Neuronal stem cell (in vitro differentiated cells): ENCODE results near the gene PLA2G1B.

Experiments
- DNase-seq: peaks from one replicate; pipeline ENCODE4 v3.0.0-alpha.2; 2013; ENCODE audit warnings: low spot score
- H2AFZ ChIP-seq: one replicate; pipeline ENCODE4 v1.6.1; 2013; ENCODE audit warnings: mild to moderate bottlenecking, low read length, inconsistent platforms
- H2AK5ac ChIP-seq: 2 replicates; pipeline ENCODE4 v1.6.1; 2013; ENCODE audit warnings: low read depth, mild to moderate bottlenecking, inconsistent platforms, low read length, moderate library complexity, mixed read lengths
- H2BK120ac ChIP-seq: 2 replicates; pipeline ENCODE4 v1.6.1; 2013; ENCODE audit warnings: low read depth, mild to moderate bottlenecking, inconsistent platforms, low read length, moderate library complexity, mixed read lengths
- H2BK12ac ChIP-seq: one replicate; pipeline ENCODE4 v1.6.1; 2013; ENCODE audit warnings: low read length, inconsistent platforms
- H2BK15ac ChIP-seq: 2 replicates; pipeline ENCODE4 v1.6.1; 2013; ENCODE audit warnings: mild to moderate bottlenecking, low read length, inconsistent platforms, mixed read lengths
- H2BK5ac ChIP-seq: one replicate; pipeline ENCODE4 v1.6.1; 2013; ENCODE audit warnings: inconsistent platforms, mild to moderate bottlenecking, low read length, moderate library complexity
- H3K14ac ChIP-seq: one replicate; pipeline ENCODE4 v1.6.1; 2013; ENCODE audit warnings: low read length, inconsistent platforms
- H3K18ac ChIP-seq: 2 replicates; pipeline ENCODE4 v1.6.1; 2013; ENCODE audit warnings: low read length, inconsistent platforms
- H3K23ac ChIP-seq: 2 replicates; pipeline ENCODE4 v1.6.1; 2013; ENCODE audit warnings: low read depth, mild to moderate bottlenecking, mixed read lengths, low read length, inconsistent platforms; ENCODE audit not compliant: poor library complexity
- H3K27ac ChIP-seq: replicated peaks from 3 replicates; pipeline ENCODE4 v1.5.1; 2013; ENCODE audit warnings: low read length, inconsistent platforms
- H3K27me3 ChIP-seq, 3 experiments: 2 replicates each; pipeline ENCODE4 v1.6.1; 2013; ENCODE audit warnings: low read length in 3 of 3, mild to moderate bottlenecking in 2 of 3, inconsistent platforms in 1 of 3, low read depth in 1 of 3, mixed read lengths in 1 of 3, moderate library complexity in 1 of 3; ENCODE audit not compliant: control insufficient read depth in 3 of 3, insufficient read depth in 3 of 3
- H3K36me3 ChIP-seq, 2 donors: replicated peaks in 1 of 2; 2 replicates each; pipeline ENCODE4 v1.6.1; 2013; ENCODE audit warnings: low read length in 2 of 2; ENCODE audit not compliant: control insufficient read depth in 2 of 2, insufficient read depth in 2 of 2
- H3K4ac ChIP-seq: 2 replicates; pipeline ENCODE4 v1.6.1; 2013; ENCODE audit warnings: inconsistent platforms, mild to moderate bottlenecking, low read length, moderate library complexity
- H3K4me1 ChIP-seq, 2 donors: 1 replicate in 1 of 2; 2 replicates in 1 of 2; pipeline ENCODE4 v1.6.1; 2013; ENCODE audit warnings: low read length in 2 of 2, low read depth in 1 of 2; ENCODE audit not compliant: control insufficient read depth in 2 of 2, insufficient read depth in 1 of 2
- H3K4me2 ChIP-seq: one replicate; pipeline ENCODE4 v1.6.1; 2013; ENCODE audit warnings: mild to moderate bottlenecking, low read length, inconsistent platforms; ENCODE audit not compliant: insufficient read depth, poor library complexity, severe bottlenecking
- H3K4me3 ChIP-seq, 2 donors: 2 replicates each; pipeline ENCODE4 v1.5.1; 2013; ENCODE audit warnings: low read length in 2 of 2, mild to moderate bottlenecking in 2 of 2, inconsistent platforms in 1 of 2, moderate library complexity in 1 of 2
- H3K79me1 ChIP-seq: one replicate; pipeline ENCODE4 v1.6.1; 2013; ENCODE audit warnings: low read depth, mild to moderate bottlenecking, inconsistent platforms, low read length, moderate library complexity
- H3K9ac ChIP-seq: one replicate; pipeline ENCODE4 v1.6.1; 2013; ENCODE audit warnings: mild to moderate bottlenecking, low read depth, low read length, inconsistent platforms; ENCODE audit not compliant: poor library complexity
- H3K9me3 ChIP-seq, 2 donors: replicated peaks in 1 of 2; 2 replicates each; pipeline versions ENCODE3 to v1.6.1; 2013; ENCODE audit warnings: low read length in 2 of 2, mild to moderate bottlenecking in 2 of 2, inconsistent platforms in 1 of 2, low read depth in 1 of 2, mixed read lengths in 1 of 2, moderate library complexity in 1 of 2; ENCODE audit not compliant: control insufficient read depth in 2 of 2, insufficient read depth in 1 of 2
- H4K8ac ChIP-seq: one replicate; pipeline ENCODE4 v1.6.1; 2013; ENCODE audit warnings: low read depth, mild to moderate bottlenecking, inconsistent platforms, low read length, moderate library complexity
- H4K91ac ChIP-seq: one replicate; pipeline ENCODE4 v1.6.1; 2013; ENCODE audit warnings: low read length, low read depth, mild to moderate bottlenecking, inconsistent platforms; ENCODE audit not compliant: poor library complexity
- WGBS, 2 donors: extraction: QIAGEN DNeasy Blood & Tissue Kit; methylation state at CpG; one replicate each; pipeline ENCODE4 v1.1.7; 2013; ENCODE audit warnings: missing lambda C conversion rate in 2 of 2, mixed read lengths in 1 of 2; ENCODE audit not compliant: insufficient read length in 2 of 2, insufficient replicate concordance in 1 of 2; ENCODE audit errors: extremely low coverage in 2 of 2; 5-methylcytosine and 5-hydroxymethylcytosine counted together

Gene PLA2G1B

DNA sequence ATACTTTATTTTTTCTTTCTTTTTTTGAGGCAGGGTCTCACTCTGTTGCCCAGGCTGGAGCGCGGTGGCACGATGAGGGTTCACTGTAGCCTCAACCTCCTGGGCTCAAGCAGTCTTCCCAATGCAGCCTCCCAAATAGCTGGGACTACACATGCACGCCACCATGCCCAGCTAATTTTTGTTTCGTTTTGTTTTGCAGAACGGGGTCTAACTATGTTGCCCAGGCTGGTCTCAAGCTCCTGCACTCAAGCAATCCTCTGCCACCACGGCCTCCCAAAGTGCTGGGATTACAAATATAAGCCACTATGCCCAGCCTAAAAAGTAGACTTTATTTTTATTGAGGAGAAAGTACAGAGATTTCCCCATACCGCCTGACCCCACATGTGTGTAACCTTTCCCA, 46.1 kb upstream of the PLA2G1B start:
- Histone ChIP-seq H2AFZ (no peak overlapping the region), H3K27ac (no peak overlapping the region), H3K4me1 (peaks cover 22 to 29% of the 10 kb centered on the region in 2 donors), H3K27me3 (no peaks in the 10 kb centered on the region), H2BK120ac (no peak overlapping the region), H3K9me3 (no peaks in the 10 kb centered on the region), H3K23ac (no peak overlapping the region), H3K9ac (no peak overlapping the region), H2BK5ac (no peak overlapping the region), H3K14ac (no peak overlapping the region), H3K4ac (no peak overlapping the region), H2BK15ac (no peak overlapping the region), H4K91ac (no peak overlapping the region), H4K8ac (no peak overlapping the region), H3K36me3 (no peaks in the 10 kb centered on the region), H3K18ac (no peak overlapping the region), H3K79me1 (no peaks in the 10 kb centered on the region), H2BK12ac (no peak overlapping the region), H3K4me3 (no peak overlapping the region), H3K4me2 (no peak overlapping the region), H2AK5ac (no peak overlapping the region)
- WGBS, 2 donors, result no CpG with 5 or more reads among the region's 8 CpGs
- no peak for DNase-seq

DNA sequence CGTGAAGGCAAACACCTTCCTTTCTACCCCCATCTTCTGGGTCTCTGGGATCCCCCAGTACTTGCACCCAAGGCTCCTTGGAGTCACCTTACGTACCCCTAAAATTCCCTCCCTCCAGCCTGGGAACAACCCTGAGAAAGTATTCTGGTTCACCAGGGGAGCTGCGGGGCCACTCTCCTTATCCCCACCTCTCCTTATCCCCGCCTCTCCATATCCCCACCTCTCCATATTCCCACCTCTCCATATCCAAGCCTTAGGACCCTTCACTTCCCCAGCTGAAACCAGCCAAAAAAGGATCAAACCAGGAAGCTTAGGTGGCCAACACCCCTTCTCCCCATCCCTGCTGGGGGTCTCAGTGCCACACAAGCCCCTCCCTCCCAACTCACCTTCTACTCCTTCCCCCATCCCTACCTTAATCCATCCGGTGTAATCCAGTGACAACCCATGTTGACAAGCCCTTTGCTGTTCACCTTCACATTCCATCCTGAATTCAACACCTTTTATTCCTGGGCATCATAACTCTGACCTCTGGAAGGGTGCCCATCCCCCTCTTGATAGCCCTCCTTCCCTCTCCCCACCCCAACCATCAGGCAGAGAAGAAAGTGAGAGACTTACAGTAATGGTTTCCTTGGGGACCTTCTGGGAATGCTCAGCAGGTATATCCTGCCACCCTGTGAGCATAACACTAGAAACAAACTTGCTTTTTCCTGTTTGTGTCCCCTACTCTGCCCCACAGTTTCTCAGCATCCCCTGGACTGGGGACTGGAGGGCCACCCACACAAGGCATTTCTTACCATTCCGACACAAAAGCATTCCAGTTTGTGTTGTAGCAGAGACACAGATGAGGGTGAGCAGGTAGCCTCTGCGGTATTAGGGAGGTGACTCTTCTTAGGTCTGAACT, 43.0 kb upstream of the PLA2G1B start:
- DNase-seq, result no peak
- H2BK15ac ChIP-seq, result peak overlapping the region; percentile 87
- 100% methylated on average over 1 of the region's 7 CpGs; no CpG with 5 or more reads in 1 of the 2 donors for WGBS, 2 donors
- H2BK120ac ChIP-seq, result no peak overlapping the region
- no peak overlapping the region for H2AFZ ChIP-seq
- no peaks in the 10 kb centered on the region for H3K9me3 ChIP-seq
- H4K91ac ChIP-seq, result no peak overlapping the region
- peaks cover 6% of the 10 kb centered on the region for H3K79me1 ChIP-seq
- H4K8ac ChIP-seq, result no peak overlapping the region
- peak overlapping the region; percentile 77 for H2AK5ac ChIP-seq
- no peaks in the 10 kb centered on the region for H3K27me3 ChIP-seq
- peak overlapping the region; percentile 89 for H3K4me3 ChIP-seq
- H3K27ac ChIP-seq, result no peak overlapping the region
- no peak overlapping the region for H3K9ac ChIP-seq
- H2BK5ac ChIP-seq, result peak overlapping the region; percentile 96
- peaks cover 28 to 35% of the 10 kb centered on the region in 2 donors for H3K4me1 ChIP-seq
- H3K14ac ChIP-seq, result no peak overlapping the region
- H3K4ac ChIP-seq, result no peak overlapping the region
- peak overlapping the region; percentile 73 for H3K4me2 ChIP-seq
- H2BK12ac ChIP-seq, result no peak overlapping the region
- H3K36me3 ChIP-seq, result peaks cover 7 to 22% of the 10 kb centered on the region in 2 donors
- H3K18ac ChIP-seq, result peak overlapping the region; percentile 49
- H3K23ac ChIP-seq, result no peak overlapping the region

DNA sequence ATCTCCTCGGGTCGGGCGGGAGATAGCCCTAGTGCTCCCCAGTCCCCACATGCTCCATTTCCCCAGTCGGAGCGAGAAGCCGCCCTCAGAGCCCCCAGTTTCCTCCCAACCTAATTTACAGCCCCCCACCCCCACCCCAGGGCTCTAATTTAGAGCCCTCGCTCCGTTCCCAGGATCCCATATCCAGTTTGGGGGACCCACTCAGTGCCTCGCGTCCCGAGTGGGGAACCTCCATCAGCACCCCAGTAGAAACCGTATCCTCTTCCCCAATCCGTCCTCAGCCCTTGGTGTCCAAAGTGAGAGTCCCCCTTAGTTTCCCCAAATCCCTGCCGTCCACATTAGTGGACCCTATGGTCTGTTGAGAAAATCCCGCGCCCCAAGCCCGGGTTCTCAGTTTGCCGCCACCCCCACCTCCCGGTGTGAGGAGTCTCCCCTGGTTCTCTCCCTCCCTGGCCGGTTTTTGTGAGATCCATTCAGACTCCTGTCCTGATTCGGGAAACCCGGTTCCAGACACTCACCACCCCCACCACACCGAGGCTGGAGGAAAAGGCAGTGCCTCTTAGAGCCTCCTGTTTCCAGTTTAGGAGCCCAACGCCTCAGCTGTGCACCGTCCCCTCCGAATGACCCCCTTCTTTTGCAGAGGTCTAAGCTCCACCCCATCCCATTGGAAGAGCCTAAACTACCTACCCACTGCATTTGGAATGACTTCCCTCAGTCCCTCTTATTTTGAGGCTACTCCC, 42.2 kb upstream of the PLA2G1B start:
- peak overlapping the region; percentile 38 for H4K91ac ChIP-seq
- peaks cover 13 to 31% of the 10 kb centered on the region in 2 donors for H3K36me3 ChIP-seq
- peak overlapping the region; percentile 73 for H3K4me2 ChIP-seq
- no CpG with 5 or more reads among the region's 26 CpGs for WGBS, 2 donors
- H2BK15ac ChIP-seq, result peak overlapping the region; percentile 87
- H2BK12ac ChIP-seq, result peak overlapping the region; percentile 2
- H3K23ac ChIP-seq, result no peak overlapping the region
- H2BK120ac ChIP-seq, result peak overlapping the region; percentile 78
- peak overlapping the region; percentile 77 for H2AK5ac ChIP-seq
- peaks cover 8% of the 10 kb centered on the region for H3K79me1 ChIP-seq
- H3K4me1 ChIP-seq, result peaks cover 29 to 38% of the 10 kb centered on the region in 2 donors
- H3K18ac ChIP-seq, result peak overlapping the region; percentile 96
- H3K14ac ChIP-seq, result no peak overlapping the region
- peak overlapping the region; percentile 71 for H3K9ac ChIP-seq
- peak overlapping the region; percentile 38 for H3K27ac ChIP-seq
- no peaks in the 10 kb centered on the region for H3K27me3 ChIP-seq
- peak overlapping the region; percentile 96 for H2BK5ac ChIP-seq
- no peak overlapping the region for H3K4ac ChIP-seq
- no peak overlapping the region for H4K8ac ChIP-seq
- peak overlapping the region; percentile 35 for H2AFZ ChIP-seq
- no peak for DNase-seq
- no peaks in the 10 kb centered on the region for H3K9me3 ChIP-seq
- peak overlapping the region; percentile 89 for H3K4me3 ChIP-seq
